Right renal cortex interstitium (tissue), 3 donors: ENCODE results near the gene CTDSPL. TPM values are rescaled to one million over a fixed set of nuclear protein-coding genes. Genes with fewer than 3 reads are reported as not detected.
"Not testable (repeated sequence)": the region's sequence is repeated elsewhere in the genome, so short reads cannot be mapped to it uniquely, and the experiment has no call there.

ENCODE experiments used
- DNase-seq, 3 donors: peaks; one replicate each; pipeline ENCODE4 v3.0.0-alpha.2; 2013; ENCODE audit warnings: low read depth in 3 of 3, low spot score in 2 of 3
- polyA plus RNA-seq, 3 donors: library from polyadenylated mRNA; unstranded; fragments of 120-200 nt; gene quantifications; one replicate each; pipeline ENCODE4 v1.2.1, GENCODE V29; 2013; ENCODE audit not compliant: insufficient read length in 3 of 3

The CTDSPL gene
- polyA plus RNA-seq, 3 donors = 97.9 to 113 (median 107) TPM

GRCh38 chr3:38028621-38029361, 167.1 kb downstream of the CTDSPL start:
- no peak for DNase-seq

- DNase-seq = peak in 1 of 3 donors; percentile 61
Measured at GRCh38 chr3:38029400-38030125, 167.9 kb downstream of the CTDSPL start, which contains the start of gene PLCD1. Gene PLCD1, minus strand, starts transcription at chr3:38029642. Its CDS starts 103 bp downstream, at chr3:38029539.

GRCh38 chr3:38030126-38031021, 168.7 kb downstream of the CTDSPL start:
- DNase-seq = no peak

GRCh38 chr3:38031022-38031994, 169.6 kb downstream of the CTDSPL start:
- no peak for DNase-seq

GRCh38 chr3:38032328-38032865, 170.7 kb downstream of the CTDSPL start:
- DNase-seq = no peak

- DNase-seq = not testable (repeated sequence)
Measured at GRCh38 chr3:38033586-38033985, 171.9 kb downstream of the CTDSPL start.

Other genes starting within 250 kb of the CTDSPL start
- gene VILL, start 128.9 kb downstream of the CTDSPL start, polyA plus RNA-seq = 10 to 100 TPM in 2 of 3 donors, 1 to 10 TPM in 1; 9.9 to 11.0 (median 10.0) TPM
- gene PLCD1, start 167.8 kb downstream of the CTDSPL start, polyA plus RNA-seq = 10 to 100 TPM; 20.2 to 23.5 (median 23.1) TPM
- gene DLEC1, start 177.3 kb downstream of the CTDSPL start, polyA plus RNA-seq = under 1 TPM; 0.55 to 0.75 (median 0.69) TPM